ENCODE data around the gene FYB2. TPM values are rescaled to one million over a fixed set of nuclear protein-coding genes. Genes with fewer than 3 reads are reported as not detected.
"Not testable (repeated sequence)": the region's sequence is repeated elsewhere in the genome, so short reads cannot be mapped to it uniquely, and the experiment has no call there.

Gene FYB2
- total RNA-seq, 4 donors from 2014 or later: 0.26 to 8.6 (median 4.7) TPM

DNA sequence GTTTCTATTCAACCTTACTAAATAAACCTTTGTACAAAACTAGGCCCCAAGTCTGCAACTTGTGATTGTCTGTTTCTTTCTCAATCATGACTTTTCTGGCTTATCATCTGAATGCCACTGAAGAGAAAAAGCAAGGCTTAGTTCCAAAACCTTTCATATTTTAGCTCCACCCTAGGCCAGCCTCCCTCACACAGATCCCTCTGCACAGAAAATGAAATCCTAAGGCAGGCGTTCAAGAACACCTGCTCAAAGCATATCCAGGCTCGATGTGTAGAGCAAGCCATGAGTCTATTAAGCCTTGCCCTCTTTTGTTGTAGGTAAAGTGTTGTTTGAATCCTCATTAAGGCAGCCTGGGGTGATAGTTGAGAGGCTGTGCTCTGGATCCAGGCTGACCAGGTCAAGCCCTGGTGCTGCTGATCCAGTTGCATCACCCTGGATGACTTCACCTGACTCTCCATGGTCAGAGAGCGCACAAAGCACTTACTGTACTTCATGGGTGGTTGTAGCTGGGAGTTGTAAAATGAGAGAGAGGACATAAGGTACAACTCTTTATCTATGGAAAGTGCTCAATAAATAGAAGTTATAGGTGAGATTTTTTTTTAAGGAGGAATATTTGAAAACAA, 39.0 kb downstream of the FYB2 start:
- no peaks in the 10 kb centered on the region for H3K27me3 ChIP-seq
- H3K9me3 ChIP-seq: no peaks in the 10 kb centered on the region
- H3K4me3 ChIP-seq: no peak overlapping the region
- H3K36me3 ChIP-seq: no peaks in the 10 kb centered on the region
- no peak overlapping the region for H3K27ac ChIP-seq
- TF ChIP-seq POLR2A (IDR thresholded peaks at IDR 0.05) (no peak), CTCF (IDR thresholded peaks at IDR 0.05) (no peak)
- intact Hi-C loops (cut with DNase I; ENCODE audit: low total_unique reads): no loop called here
- H3K4me1 ChIP-seq: no peaks in the 10 kb centered on the region
- DNase-seq: no peak

GRCh38 chr1:56777972-56778371, 41.2 kb downstream of the FYB2 start:
- Histone ChIP-seq H3K27ac (no peak overlapping the region), H3K27me3 (no peaks in the 10 kb centered on the region), H3K4me3 (no peak overlapping the region), H3K9me3 (no peaks in the 10 kb centered on the region), H3K4me1 (no peaks in the 10 kb centered on the region), H3K36me3 (no peaks in the 10 kb centered on the region)
- intact Hi-C loops (cut with DNase I; ENCODE audit: low total_unique reads): no loop called here
- no peak for DNase-seq
- TF ChIP-seq POLR2A (IDR thresholded peaks at IDR 0.05) (no peak), CTCF (IDR thresholded peaks at IDR 0.05) (no peak)

GRCh38 chr1:56774732-56775131, 44.5 kb downstream of the FYB2 start:
- H3K27me3 ChIP-seq: not testable (repeated sequence)

GRCh38 chr1:56774067-56774609, 45.1 kb downstream of the FYB2 start:
- Histone ChIP-seq H3K4me1 (no peaks in the 10 kb centered on the region), H3K27me3 (no peaks in the 10 kb centered on the region), H3K4me3 (no peak overlapping the region), H3K36me3 (no peaks in the 10 kb centered on the region), H3K9me3 (no peaks in the 10 kb centered on the region), H3K27ac (no peak overlapping the region)
- intact Hi-C loops (cut with DNase I; ENCODE audit: low total_unique reads): no loop called here
- no peak for DNase-seq
- TF ChIP-seq POLR2A (IDR thresholded peaks at IDR 0.05): no peak

More at GRCh38 chr1:56774732-56775131, 44.5 kb downstream of the FYB2 start:
- H3K27ac ChIP-seq; H3K4me3 ChIP-seq; DNase-seq; intact Hi-C loops (cut with DNase I; ENCODE audit: low total_unique reads); H3K4me1 ChIP-seq; H3K36me3 ChIP-seq; H3K9me3 ChIP-seq: not testable (repeated sequence)

DNA sequence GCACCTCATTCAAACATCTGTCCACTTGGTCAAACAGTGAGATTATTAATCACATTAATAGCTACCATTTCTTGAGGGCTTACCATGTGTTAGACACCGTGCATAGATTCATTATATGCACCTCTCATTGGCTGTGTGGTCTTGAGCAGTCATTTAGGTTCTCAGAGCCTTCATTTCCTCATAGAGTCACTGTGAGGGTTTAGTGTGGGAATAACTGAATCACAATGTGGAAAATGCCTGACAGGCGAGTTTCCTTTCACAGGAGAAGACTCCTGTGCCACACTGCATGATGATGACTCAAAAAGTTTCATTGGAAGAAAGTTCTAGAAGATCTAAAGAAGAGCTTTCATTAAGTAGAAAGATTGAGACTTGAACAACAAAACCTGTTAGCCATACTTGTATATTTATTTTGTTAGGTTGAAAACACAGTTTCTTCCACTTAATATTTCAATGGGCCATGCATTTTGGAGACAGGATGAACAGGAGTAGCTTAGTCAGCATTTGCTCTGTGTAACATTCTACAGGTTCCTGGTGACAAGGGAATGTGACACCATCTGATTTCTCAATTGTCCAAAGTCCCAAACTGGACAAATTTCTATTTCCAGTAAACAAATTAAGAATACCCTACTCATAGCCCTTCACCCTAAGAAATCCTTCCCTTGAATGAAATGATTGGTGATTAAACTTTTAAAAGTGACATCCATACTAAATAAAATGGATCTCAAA, 45.7 kb downstream of the FYB2 start:
- H3K4me1 ChIP-seq: no peaks in the 10 kb centered on the region
- TF ChIP-seq POLR2A (IDR thresholded peaks at IDR 0.05): no peak
- no peak for TF ChIP-seq CTCF (IDR thresholded peaks at IDR 0.05)
- H3K4me3 ChIP-seq: no peak overlapping the region
- no peaks in the 10 kb centered on the region for H3K27me3 ChIP-seq
- no peak for DNase-seq
- no peaks in the 10 kb centered on the region for H3K36me3 ChIP-seq
- intact Hi-C loops (cut with DNase I; ENCODE audit: low total_unique reads): no loop called here
- H3K27ac ChIP-seq: no peak overlapping the region
- H3K9me3 ChIP-seq: no peaks in the 10 kb centered on the region

DNA sequence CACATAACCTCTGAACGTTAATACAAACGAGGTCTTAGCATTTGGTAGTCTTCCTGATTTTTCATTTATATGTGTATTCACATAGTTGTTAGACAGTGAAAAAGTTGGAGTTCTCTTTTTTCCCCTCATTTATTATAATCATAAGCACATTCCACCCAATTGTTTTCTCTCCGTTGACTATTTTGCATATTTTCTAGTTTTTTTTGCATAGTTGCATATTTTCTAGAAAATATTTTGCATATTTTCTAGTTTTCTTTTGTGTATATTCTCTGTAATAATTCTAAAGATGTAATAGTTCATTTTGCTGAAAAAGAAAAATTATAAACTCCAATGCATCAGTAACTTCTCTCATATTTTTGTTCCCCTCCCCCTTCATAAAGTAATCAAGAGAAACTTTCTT, 47.5 kb downstream of the FYB2 start:
- intact Hi-C loops (cut with DNase I; ENCODE audit: low total_unique reads): no loop called here
- Histone ChIP-seq H3K4me3 (no peak overlapping the region), H3K27me3 (peaks cover 0 to 5% of the 10 kb centered on the region in 2 donors), H3K4me1 (no peaks in the 10 kb centered on the region), H3K9me3 (no peaks in the 10 kb centered on the region), H3K36me3 (no peaks in the 10 kb centered on the region), H3K27ac (no peak overlapping the region)
- TF ChIP-seq POLR2A (IDR thresholded peaks at IDR 0.05): no peak
- TF ChIP-seq CTCF (IDR thresholded peaks at IDR 0.05): no peak
- DNase-seq: no peak
